WERI-Rb-1 (cell line): Measurements from ENCODE around the gene TTLL10.

Experiments used
- DNase-seq: peaks from one replicate; pipeline ENCODE4 v3.0.0-alpha.2; 2020
- H3K27ac ChIP-seq: fragments of 250-450 bp; sonication (Bioruptor Pico); 2 replicates; pipeline ENCODE4 v1.5.1; 2020; ENCODE audit warnings: mild to moderate bottlenecking, moderate library complexity
- H3K27me3 ChIP-seq: fragments of 250-450 bp; sonication (Bioruptor Pico); 2 replicates; pipeline ENCODE4 v1.5.1; 2021; ENCODE audit warnings: mild to moderate bottlenecking, low read depth, moderate library complexity; ENCODE audit not compliant: insufficient read depth, severe bottlenecking
- H3K36me3 ChIP-seq: fragments of 250-450 bp; sonication (Bioruptor Pico); 2 replicates; pipeline ENCODE4 v1.5.1; 2020; ENCODE audit warnings: mild to moderate bottlenecking, moderate library complexity
- H3K4me3 ChIP-seq: 2 replicates; pipeline ENCODE4 v1.5.1; 2011; ENCODE audit warnings: low read depth, mild to moderate bottlenecking, control low read depth, low read length
- H3K9me3 ChIP-seq: fragments of 250-450 bp; sonication (Bioruptor Pico); 2 replicates; pipeline ENCODE4 v1.5.1; 2021; ENCODE audit warnings: mild to moderate bottlenecking, moderate library complexity; ENCODE audit not compliant: severe bottlenecking
- TF ChIP-seq, protein P1 (sequence below): IDR thresholded peaks from 2 replicates; pipeline ENCODE4 v1.5.1; 2011; ENCODE audit warnings: low read depth, mild to moderate bottlenecking, control low read depth, inconsistent platforms, low read length

The TTLL10 gene

DNA sequence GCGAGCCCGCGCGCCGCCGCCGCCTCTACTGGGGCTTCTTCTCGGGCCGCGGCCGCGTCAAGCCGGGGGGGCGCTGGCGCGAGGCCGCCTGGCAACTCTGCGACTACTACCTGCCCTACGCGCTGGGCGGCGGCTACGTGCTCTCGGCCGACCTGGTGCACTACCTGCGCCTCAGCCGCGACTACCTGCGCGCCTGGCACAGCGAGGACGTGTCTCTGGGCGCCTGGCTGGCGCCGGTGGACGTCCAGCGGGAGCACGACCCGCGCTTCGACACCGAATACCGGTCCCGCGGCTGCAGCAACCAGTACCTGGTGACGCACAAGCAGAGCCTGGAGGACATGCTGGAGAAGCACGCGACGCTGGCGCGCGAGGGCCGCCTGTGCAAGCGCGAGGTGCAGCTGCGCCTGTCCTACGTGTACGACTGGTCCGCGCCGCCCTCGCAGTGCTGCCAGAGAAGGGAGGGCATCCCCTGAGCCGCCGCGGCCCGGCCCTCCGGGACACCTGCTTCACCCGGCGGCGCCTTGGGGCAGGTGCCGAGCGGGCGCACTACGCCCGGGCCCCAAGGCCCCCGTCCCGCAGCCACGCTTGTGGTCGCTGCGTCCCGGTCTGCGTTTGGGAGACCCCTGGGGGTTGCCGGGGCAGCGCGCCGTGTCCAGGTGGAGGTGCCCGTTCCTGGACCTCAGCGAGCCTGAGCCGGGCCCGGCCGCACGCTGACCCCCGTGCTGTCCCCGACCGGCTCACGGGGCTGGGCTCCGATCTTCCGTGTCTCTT, 59.3 kb downstream of the TTLL10 start:
- H3K4me3 ChIP-seq = no peak overlapping the region

DNA sequence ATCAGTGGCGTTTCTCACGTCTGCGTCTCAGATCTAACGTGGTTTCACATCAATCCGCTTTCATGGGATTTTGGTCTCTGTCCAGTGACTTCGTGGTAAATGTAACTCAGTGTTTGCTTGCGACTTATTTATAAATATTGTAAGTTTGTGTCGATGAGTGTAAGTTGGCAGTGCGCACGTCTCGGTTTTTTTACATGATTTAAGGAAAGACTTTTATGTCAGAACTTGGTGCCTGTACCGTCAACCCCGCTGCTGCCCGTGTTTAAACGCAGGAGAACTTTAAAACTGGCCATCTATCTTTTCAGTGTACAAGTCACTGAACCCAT, 59.9 kb downstream of the TTLL10 start:
- no peaks in the 10 kb centered on the region for H3K27me3 ChIP-seq
- no peak for DNase-seq
- TF ChIP-seq, protein P1, sequence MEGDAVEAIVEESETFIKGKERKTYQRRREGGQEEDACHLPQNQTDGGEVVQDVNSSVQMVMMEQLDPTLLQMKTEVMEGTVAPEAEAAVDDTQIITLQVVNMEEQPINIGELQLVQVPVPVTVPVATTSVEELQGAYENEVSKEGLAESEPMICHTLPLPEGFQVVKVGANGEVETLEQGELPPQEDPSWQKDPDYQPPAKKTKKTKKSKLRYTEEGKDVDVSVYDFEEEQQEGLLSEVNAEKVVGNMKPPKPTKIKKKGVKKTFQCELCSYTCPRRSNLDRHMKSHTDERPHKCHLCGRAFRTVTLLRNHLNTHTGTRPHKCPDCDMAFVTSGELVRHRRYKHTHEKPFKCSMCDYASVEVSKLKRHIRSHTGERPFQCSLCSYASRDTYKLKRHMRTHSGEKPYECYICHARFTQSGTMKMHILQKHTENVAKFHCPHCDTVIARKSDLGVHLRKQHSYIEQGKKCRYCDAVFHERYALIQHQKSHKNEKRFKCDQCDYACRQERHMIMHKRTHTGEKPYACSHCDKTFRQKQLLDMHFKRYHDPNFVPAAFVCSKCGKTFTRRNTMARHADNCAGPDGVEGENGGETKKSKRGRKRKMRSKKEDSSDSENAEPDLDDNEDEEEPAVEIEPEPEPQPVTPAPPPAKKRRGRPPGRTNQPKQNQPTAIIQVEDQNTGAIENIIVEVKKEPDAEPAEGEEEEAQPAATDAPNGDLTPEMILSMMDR = no peak
- no peak overlapping the region for H3K4me3 ChIP-seq
- H3K36me3 ChIP-seq = peaks cover 24% of the 10 kb centered on the region
- no peaks in the 10 kb centered on the region for H3K9me3 ChIP-seq
- no peak overlapping the region for H3K27ac ChIP-seq

More for the DNA sequence above, 59.3 kb downstream of the TTLL10 start:
- peaks cover 30% of the 10 kb centered on the region for H3K36me3 ChIP-seq
- no peak for DNase-seq
- no peak overlapping the region for H3K27ac ChIP-seq
- H3K9me3 ChIP-seq = no peaks in the 10 kb centered on the region
- TF ChIP-seq, protein P1 = no peak
- no peaks in the 10 kb centered on the region for H3K27me3 ChIP-seq

DNA sequence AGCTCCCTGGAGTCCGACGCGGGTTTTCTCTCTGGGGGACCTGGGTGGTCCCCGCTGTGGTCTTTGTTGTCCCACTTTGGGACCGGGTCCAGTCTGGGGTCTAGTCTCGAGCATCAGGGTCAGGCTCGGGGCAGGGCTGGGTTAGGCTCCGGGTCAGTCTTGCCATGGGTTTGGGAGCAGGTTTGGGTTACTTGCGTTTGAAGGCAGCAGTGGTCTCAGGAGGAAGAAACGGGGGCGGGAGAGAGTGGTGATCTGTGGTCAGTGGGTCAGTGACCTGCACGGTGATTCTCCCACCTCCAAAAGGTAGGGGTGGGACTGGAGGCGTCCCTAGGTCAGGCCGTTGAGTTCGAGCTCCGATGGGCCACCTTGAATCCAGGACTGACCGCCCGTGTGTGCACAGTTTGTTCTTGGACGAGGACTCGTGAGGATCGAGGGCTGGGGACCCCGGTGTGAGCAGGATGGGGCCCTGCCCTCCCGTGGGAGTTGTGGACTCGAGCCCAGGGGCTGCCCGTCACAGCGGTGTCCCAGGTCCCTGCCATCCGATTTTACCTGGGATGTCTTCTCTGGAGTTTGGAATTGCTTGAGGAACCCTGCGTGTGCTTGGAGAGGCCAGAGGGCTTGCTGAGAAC, 60.6 kb downstream of the TTLL10 start:
- TF ChIP-seq, protein P1 = no peak
- Histone ChIP-seq H3K36me3 (peaks cover 23% of the 10 kb centered on the region), H3K4me3 (no peak overlapping the region), H3K27me3 (no peaks in the 10 kb centered on the region), H3K27ac (no peak overlapping the region), H3K9me3 (no peaks in the 10 kb centered on the region)
- no peak for DNase-seq

DNA sequence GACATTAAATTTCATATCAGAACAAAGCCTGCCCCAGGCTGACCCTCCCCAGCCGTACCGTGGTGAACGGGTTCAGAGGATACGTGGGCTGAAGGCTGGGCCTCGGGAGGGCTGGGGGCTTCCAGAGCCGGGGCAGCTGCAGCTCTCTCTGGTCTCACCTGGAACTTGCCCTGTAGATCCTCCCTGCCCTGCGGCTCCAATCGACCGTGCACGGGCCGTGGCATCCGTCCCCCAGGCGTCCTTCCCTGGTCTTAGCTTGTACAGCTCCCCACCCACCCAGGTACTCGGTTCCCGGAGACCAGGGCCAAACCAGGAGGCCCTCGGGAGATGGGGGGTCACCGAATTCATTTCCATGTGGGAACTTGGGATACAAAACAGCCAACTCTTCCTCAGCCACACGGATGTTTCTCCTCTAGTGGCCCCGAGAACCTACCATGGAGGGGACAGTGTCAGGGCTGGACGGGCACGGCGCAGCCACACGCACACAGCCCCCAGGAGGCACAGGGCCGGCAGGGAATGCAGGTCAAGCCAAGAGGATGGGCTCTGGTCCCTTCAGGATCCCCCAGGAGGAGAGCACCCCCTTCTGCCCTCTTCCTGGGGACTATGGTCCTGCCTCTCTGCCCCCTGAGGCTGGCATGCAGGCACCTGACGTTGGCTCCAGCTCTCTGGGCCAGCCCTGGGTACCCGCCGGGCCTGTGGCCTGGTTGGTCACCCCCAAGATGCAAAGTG, 61.5 kb downstream of the TTLL10 start:
- no peak overlapping the region for H3K27ac ChIP-seq
- peaks cover 18% of the 10 kb centered on the region for H3K36me3 ChIP-seq

DNA sequence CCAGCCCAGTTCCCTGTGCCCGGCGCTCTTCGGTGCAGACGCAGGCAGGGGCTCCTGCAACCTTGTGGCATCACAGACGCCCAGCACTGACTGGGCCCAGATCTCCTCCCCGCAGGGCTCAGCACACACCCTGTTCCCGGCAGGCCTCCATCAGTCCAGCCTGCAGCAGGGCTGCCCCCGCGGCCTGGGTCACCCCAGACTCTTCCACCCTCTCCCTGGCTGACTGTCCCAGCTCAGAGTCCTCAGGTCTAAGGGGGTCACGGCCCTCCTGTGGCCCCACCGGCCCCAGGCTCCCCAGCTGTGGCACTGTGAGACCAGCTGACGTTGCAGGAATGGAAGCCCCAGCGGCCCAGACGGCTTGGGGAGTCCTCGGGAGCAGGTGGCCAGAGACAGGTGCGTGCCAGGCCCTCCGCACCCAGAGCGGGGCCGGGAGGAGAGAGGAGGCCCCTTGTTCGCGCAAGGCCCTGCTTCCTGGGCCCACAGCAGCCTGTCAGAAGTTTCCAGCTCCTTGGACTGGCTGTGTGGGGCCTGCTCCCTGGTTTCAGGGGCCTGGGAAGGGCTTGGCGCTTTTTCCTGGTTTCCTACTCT, 62.6 kb downstream of the TTLL10 start:
- H3K4me3 ChIP-seq = no peak overlapping the region
- H3K27me3 ChIP-seq = no peaks in the 10 kb centered on the region
- H3K27ac ChIP-seq = no peak overlapping the region
- H3K36me3 ChIP-seq = peaks cover 18% of the 10 kb centered on the region
- TF ChIP-seq, protein P1 = no peak
- no peak for DNase-seq
- no peaks in the 10 kb centered on the region for H3K9me3 ChIP-seq

More for the DNA sequence above, 61.5 kb downstream of the TTLL10 start:
- no peaks in the 10 kb centered on the region for H3K27me3 ChIP-seq
- TF ChIP-seq, protein P1 = no peak
- no peak for DNase-seq
- no peak overlapping the region for H3K4me3 ChIP-seq
- H3K9me3 ChIP-seq = no peaks in the 10 kb centered on the region
